Measurements from ENCODE around the gene NCOR1. TPM values are rescaled to one million over a fixed set of nuclear protein-coding genes. Genes with fewer than 3 reads are reported as not detected.

The NCOR1 gene
- total and polyA plus RNA-seq, 9 donors: 47.9 to 62.1 (median 56.4) TPM

DNA sequence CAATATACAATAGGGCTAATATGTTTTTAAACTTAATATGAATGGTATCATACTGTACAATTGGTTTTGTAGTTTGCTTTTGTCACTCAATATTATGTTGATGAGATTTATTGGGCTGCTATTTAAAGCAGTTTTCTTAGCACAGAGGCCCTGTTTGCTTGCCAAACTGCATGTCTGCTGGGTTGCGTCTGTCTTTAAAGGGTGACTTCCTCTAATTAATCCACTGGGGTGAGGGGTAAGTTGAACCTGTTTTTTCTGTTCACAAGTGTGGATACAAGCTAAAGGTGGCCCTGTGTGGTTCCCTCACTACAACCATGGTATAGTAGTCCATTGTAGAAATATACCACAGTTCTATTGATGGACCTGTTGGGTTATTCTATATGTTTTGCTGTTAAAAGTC is 196.0 kb downstream of the NCOR1 start:
- Histone ChIP-seq H3K4me3 (ENCODE audit: low read length) (no peak overlapping the region), H3K27ac (ENCODE audit: low read length) (no peak overlapping the region), H3K36me3 (ENCODE audit: control insufficient read depth, insufficient read depth, low read length) (peaks cover 16% of the 10 kb centered on the region), H3K27me3 (ENCODE audit: control insufficient read depth, insufficient read depth, low read length) (no peaks in the 10 kb centered on the region), H3K9me3 (replicated peaks; ENCODE audit: control insufficient read depth, low read depth, low read length) (no peaks in the 10 kb centered on the region), H3K4me1 (ENCODE audit: control insufficient read depth, insufficient read depth, low read length) (no peaks in the 10 kb centered on the region)
- DNase-seq: no peak
- no CpG with 5 or more reads among the region's 1 CpG for WGBS (ENCODE audit: insufficient coverage)

DNA sequence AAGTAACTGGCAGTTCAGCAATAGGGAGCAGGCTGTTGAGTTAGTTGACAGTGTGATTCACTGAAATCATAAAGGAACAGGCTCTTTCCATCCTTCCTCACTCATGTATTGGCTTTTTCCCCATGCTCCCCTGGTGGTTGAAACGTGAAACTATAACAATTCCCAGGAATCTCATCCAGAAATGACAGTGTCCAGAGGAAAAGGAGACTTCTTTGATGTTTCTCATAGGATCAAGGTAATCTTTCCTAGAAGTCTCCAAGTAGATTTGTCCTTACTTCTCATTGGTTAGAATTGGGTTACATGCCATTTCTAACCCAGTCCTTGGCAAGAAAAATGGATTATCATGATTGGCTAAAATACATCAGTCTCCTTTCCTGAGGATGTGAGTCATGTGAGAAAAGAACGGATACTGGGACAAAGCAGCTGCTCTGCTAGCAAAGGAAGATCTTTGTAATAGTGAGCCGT is 201.4 kb downstream of the NCOR1 start:
- peak; percentile 23 for DNase-seq
- Histone ChIP-seq H3K27me3 (ENCODE audit: control insufficient read depth, insufficient read depth, low read length) (no peaks in the 10 kb centered on the region), H3K4me1 (ENCODE audit: control insufficient read depth, insufficient read depth, low read length) (no peaks in the 10 kb centered on the region), H3K9me3 (replicated peaks; ENCODE audit: control insufficient read depth, low read depth, low read length) (no peaks in the 10 kb centered on the region), H3K27ac (ENCODE audit: low read length) (no peak overlapping the region), H3K4me3 (ENCODE audit: low read length) (no peak overlapping the region), H3K36me3 (ENCODE audit: control insufficient read depth, insufficient read depth, low read length) (peaks cover 19% of the 10 kb centered on the region)
- no CpG with 5 or more reads among the region's 3 CpGs for WGBS (ENCODE audit: insufficient coverage)

DNA sequence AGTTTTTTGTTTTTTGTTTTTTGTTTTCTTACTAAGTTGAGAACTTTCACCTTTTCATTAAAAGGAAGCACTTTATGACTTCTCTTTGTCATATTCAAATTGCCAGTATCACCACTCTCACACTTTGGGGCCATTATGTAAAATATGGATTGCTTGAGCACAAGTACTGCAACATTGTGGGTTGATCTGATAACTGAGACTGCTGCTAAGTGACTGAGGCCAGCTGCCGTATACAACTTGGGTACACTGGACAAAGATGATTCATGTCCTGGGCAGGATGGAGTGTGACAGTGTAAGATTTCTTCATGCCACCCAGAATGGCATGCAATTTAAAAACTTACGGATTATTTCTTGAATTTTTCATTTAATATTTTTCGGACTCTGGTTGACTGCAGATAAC is 207.9 kb downstream of the NCOR1 start:
- no peaks in the 10 kb centered on the region for H3K27me3 ChIP-seq (ENCODE audit: control insufficient read depth, insufficient read depth, low read length)
- 64% methylated on average over 1 of the region's 3 CpGs for WGBS (ENCODE audit: insufficient coverage)
- H3K27ac ChIP-seq (ENCODE audit: low read length): no peak overlapping the region
- no peaks in the 10 kb centered on the region for H3K4me1 ChIP-seq (ENCODE audit: control insufficient read depth, insufficient read depth, low read length)
- peaks cover 61% of the 10 kb centered on the region for H3K36me3 ChIP-seq (ENCODE audit: control insufficient read depth, insufficient read depth, low read length)
- no peak for DNase-seq
- no peak overlapping the region for H3K4me3 ChIP-seq (ENCODE audit: low read length)
- no peaks in the 10 kb centered on the region for H3K9me3 ChIP-seq (replicated peaks; ENCODE audit: control insufficient read depth, low read depth, low read length)

- no peak for DNase-seq
- Histone ChIP-seq H3K4me1 (ENCODE audit: control insufficient read depth, insufficient read depth, low read length) (peaks cover 8% of the 10 kb centered on the region), H3K4me3 (ENCODE audit: low read length) (no peak overlapping the region), H3K27me3 (ENCODE audit: control insufficient read depth, insufficient read depth, low read length) (no peaks in the 10 kb centered on the region), H3K36me3 (ENCODE audit: control insufficient read depth, insufficient read depth, low read length) (peaks cover 65% of the 10 kb centered on the region), H3K9me3 (replicated peaks; ENCODE audit: control insufficient read depth, low read depth, low read length) (no peaks in the 10 kb centered on the region), H3K27ac (ENCODE audit: low read length) (no peak overlapping the region)
- WGBS (ENCODE audit: insufficient coverage): 75% methylated on average over 1 of the region's 1 CpG
These were observed 209.7 kb downstream of the NCOR1 start for GRCh38 chr17:16005636-16006035.

GRCh38 chr17:16003841-16004240 is 211.5 kb downstream of the NCOR1 start:
- WGBS (ENCODE audit: insufficient coverage): no CpG with 5 or more reads among the region's 1 CpG
- Histone ChIP-seq H3K4me1 (ENCODE audit: control insufficient read depth, insufficient read depth, low read length) (peaks cover 9% of the 10 kb centered on the region), H3K36me3 (ENCODE audit: control insufficient read depth, insufficient read depth, low read length) (peaks cover 65% of the 10 kb centered on the region), H3K4me3 (ENCODE audit: low read length) (no peak overlapping the region), H3K27ac (ENCODE audit: low read length) (no peak overlapping the region), H3K27me3 (ENCODE audit: control insufficient read depth, insufficient read depth, low read length) (no peaks in the 10 kb centered on the region), H3K9me3 (replicated peaks; ENCODE audit: control insufficient read depth, low read depth, low read length) (no peaks in the 10 kb centered on the region)
- peak; percentile 12 for DNase-seq

DNA sequence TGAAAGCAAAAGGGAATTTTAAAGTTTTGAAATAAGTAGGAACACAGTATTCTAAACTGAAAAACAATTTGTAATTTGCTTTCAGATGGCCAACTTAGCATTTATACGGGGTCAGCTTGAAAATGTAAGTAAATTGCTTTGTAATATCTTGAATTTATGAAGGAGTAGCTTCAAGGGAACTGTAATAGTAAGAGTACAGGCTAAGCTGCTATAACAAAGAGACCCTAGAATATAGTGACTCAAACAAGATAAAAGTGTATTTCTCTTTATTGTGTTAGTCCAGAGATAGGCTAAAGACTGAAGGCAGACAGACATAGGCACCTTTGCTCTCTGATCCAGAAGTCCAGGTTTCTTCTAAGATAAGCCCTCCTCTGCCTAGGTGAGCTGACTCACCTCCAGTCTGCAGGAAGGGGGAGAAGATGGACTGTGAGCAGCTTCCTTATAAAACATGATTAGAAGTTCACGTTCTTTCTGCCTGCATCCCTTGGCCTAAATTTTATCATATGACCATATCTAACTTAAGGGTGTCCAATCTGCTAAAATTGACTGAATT is 212.6 kb downstream of the NCOR1 start:
- H3K4me1 ChIP-seq (ENCODE audit: control insufficient read depth, insufficient read depth, low read length): peaks cover 9% of the 10 kb centered on the region
- WGBS (ENCODE audit: insufficient coverage): no CpG with 5 or more reads among the region's 2 CpGs
- no peaks in the 10 kb centered on the region for H3K27me3 ChIP-seq (ENCODE audit: control insufficient read depth, insufficient read depth, low read length)
- H3K4me3 ChIP-seq (ENCODE audit: low read length): no peak overlapping the region
- no peak for DNase-seq
- peaks cover 59% of the 10 kb centered on the region for H3K36me3 ChIP-seq (ENCODE audit: control insufficient read depth, insufficient read depth, low read length)
- H3K27ac ChIP-seq (ENCODE audit: low read length): no peak overlapping the region
- no peaks in the 10 kb centered on the region for H3K9me3 ChIP-seq (replicated peaks; ENCODE audit: control insufficient read depth, low read depth, low read length)

DNA sequence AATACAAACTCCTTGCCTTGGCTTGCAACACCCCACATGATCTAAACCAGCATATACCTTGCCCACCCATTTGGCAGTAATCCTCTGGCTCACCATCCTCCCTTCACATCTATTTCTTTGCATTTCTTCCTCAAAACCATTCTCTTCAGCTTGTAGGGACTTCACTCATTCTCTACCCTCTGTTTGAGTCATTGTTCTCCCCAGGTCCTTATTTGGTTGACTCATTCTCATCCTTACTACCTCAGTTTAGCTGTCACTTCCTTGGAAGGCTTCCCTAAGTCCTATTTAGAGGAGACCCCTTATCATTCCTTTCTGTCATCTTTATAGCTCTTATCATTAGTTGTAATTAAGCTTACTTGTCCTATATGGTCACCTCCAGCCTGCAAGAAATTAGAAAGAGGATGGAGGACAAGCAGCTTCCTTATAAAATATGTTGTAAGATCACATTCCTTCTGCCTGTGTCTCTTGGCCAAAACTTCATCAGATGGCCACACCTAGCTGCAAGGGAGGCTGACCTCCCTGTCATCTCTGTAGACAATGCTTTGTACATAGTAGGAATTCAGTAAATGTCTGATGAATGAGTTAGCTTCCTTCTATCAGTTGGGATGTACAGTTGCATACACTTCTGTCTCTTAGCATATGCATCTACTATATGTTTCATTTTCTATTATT is 214.0 kb downstream of the NCOR1 start:
- Histone ChIP-seq H3K9me3 (replicated peaks; ENCODE audit: control insufficient read depth, low read depth, low read length) (no peaks in the 10 kb centered on the region), H3K27ac (ENCODE audit: low read length) (no peak overlapping the region), H3K36me3 (ENCODE audit: control insufficient read depth, insufficient read depth, low read length) (peaks cover 54% of the 10 kb centered on the region), H3K27me3 (ENCODE audit: control insufficient read depth, insufficient read depth, low read length) (no peaks in the 10 kb centered on the region), H3K4me1 (ENCODE audit: control insufficient read depth, insufficient read depth, low read length) (peaks cover 9% of the 10 kb centered on the region), H3K4me3 (ENCODE audit: low read length) (no peak overlapping the region)
- DNase-seq: no peak

DNA sequence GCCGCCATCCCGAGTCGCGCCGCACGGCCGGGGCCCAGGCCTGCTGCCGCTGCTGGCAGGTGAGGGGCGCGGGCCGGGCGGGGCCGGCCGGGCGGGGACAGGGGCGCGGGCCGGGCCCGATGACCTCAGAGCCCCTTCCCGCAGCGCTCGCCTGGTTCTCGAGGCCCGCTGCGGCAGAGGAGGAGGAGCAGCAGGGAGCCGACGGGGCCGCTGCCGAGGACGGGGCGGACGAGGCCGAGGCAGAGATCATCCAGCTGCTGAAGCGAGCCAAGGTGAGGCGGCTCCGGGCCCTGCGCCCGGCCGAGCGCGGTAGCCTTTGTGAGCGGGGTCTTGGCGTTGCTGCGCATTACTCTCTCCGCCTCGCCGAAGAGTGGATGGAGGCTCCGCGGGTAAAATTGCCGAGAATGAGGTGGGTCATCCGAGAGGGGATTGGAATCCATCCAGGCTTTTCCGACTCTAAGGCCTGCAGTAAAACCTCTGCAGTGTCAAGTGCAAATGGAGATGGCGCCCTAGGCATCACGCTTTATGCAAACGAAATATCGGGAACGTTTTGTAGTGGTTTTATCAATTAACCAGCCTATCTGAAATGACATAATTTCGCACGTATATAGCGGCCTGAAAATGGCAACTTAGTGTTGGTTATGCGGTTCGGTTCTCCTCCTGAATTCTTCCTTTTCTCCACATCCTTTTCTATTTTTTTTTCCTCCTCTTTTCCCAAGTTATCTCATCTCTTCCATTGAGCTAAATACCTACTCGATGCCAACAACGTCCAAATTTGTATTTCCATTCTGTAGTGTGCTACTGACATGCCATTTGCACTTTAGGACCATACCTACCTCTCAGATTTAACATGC is 215.1 kb downstream of the NCOR1 start:
- Histone ChIP-seq H3K9me3 (replicated peaks; ENCODE audit: control insufficient read depth, low read depth, low read length) (no peaks in the 10 kb centered on the region), H3K4me3 (ENCODE audit: low read length) (peak overlapping the region; percentile 86), H3K36me3 (ENCODE audit: control insufficient read depth, insufficient read depth, low read length) (peaks cover 45% of the 10 kb centered on the region), H3K4me1 (ENCODE audit: control insufficient read depth, insufficient read depth, low read length) (peaks cover 9% of the 10 kb centered on the region), H3K27ac (ENCODE audit: low read length) (peak overlapping the region; percentile 94), H3K27me3 (ENCODE audit: control insufficient read depth, insufficient read depth, low read length) (no peaks in the 10 kb centered on the region)
- under 1% methylated on average over 59 of the region's 64 CpGs for WGBS (ENCODE audit: insufficient coverage)
- peak; percentile 73 for DNase-seq

GRCh38 chr17:15999141-15999973 is 216.0 kb downstream of the NCOR1 start, which contains the start of the genes TTC19 and ZSWIM7:
Gene TTC19 (plus strand): TSS chr17:15999824. CDS start chr17:15999849, 25 bp downstream.
Gene ZSWIM7 (minus strand): TSS chr17:15999704. CDS start chr17:15999594, 110 bp downstream.
- peaks cover 9% of the 10 kb centered on the region for H3K4me1 ChIP-seq (ENCODE audit: control insufficient read depth, insufficient read depth, low read length)

More at GRCh38 chr17:15999141-15999973, 216.0 kb downstream of the NCOR1 start, which contains the start of the genes TTC19 and ZSWIM7:
- Histone ChIP-seq H3K9me3 (replicated peaks; ENCODE audit: control insufficient read depth, low read depth, low read length) (no peaks in the 10 kb centered on the region), H3K36me3 (ENCODE audit: control insufficient read depth, insufficient read depth, low read length) (peaks cover 39% of the 10 kb centered on the region), H3K27ac (ENCODE audit: low read length) (peak within 1 kb of the TSS; percentile 94), H3K4me3 (ENCODE audit: low read length) (peak within 1 kb of the TSS; percentile 86), H3K27me3 (ENCODE audit: control insufficient read depth, insufficient read depth, low read length) (no peaks in the 10 kb centered on the region)
- 0% methylated on average over 89 of the region's 91 CpGs for WGBS (ENCODE audit: insufficient coverage)
- DNase-seq: peak; percentile 98

Data from muscle of leg (tissue), 11 donors.